HG03060 (cell line): ENCODE data around the gene DNPH1.

Experiments used
- ATAC-seq: cut with Tn5 transposase; IDR thresholded peaks from one replicate; pipeline ENCODE4 v1.9.1; 2021; ENCODE audit warnings: low read depth, moderate number of reproducible peaks; ENCODE audit not compliant: unreplicated experiment

DNPH1 gene, protein sequence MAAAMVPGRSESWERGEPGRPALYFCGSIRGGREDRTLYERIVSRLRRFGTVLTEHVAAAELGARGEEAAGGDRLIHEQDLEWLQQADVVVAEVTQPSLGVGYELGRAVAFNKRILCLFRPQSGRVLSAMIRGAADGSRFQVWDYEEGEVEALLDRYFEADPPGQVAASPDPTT

DNA sequence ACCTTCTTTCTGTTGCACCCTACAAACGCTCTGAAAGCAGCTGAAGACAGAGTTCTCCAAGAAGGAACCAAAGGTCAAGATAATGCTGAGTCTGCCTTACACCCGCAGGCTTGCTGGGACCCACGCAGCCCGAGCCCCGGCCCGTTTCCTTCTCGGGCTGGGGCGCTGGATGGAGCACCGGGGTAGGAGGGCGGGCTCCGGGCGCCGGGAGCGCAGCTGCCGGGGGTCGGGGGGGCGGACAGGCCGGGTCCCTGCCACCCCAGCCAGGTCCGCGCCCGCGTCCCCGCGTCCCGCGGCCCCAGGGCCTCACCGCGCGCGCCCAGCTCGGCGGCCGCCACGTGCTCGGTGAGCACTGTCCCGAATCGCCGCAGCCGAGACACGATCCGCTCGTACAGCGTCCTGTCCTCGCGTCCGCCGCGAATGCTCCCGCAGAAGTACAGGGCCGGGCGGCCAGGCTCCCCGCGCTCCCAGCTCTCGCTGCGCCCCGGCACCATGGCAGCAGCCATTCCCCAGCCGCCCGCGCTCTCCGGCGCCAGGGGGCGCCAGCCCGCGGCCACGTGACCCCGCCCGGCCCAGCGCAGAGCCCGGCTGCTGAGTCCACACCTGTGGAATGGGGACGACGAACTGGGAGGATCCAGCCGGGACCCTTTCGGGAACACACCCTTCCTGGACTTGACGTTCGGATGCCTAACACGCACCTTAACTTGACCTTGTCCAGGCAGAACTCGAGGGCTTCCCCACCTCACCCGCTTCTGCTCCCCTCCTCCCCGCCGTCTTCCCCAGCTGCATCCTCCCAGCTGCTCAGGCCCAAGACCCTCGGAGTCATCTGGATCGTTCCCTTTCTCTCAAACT is at the start of gene DNPH1:
DNPH1 (minus strand) TSS at position 531 of the 852 bp plus-strand sequence; CDS start at position 506, 25 bp downstream.
- ATAC-seq: peak; percentile 37

GRCh38 chr6:43278524-43279078 is 49.3 kb upstream of the DNPH1 start:
- ATAC-seq: no peak

- ATAC-seq: no peak
Observed at GRCh38 chr6:43277643-43278523, 48.6 kb upstream of the DNPH1 start.

GRCh38 chr6:43277306-43277642 is 48.0 kb upstream of the DNPH1 start:
- ATAC-seq: no peak

GRCh38 chr6:43276577-43277305 is 47.5 kb upstream of the DNPH1 start:
- no peak for ATAC-seq

- no peak for ATAC-seq
Observed at GRCh38 chr6:43275801-43276576, 46.7 kb upstream of the DNPH1 start.

GRCh38 chr6:43274916-43275597 is 45.8 kb upstream of the DNPH1 start:
- no peak for ATAC-seq

DNA sequence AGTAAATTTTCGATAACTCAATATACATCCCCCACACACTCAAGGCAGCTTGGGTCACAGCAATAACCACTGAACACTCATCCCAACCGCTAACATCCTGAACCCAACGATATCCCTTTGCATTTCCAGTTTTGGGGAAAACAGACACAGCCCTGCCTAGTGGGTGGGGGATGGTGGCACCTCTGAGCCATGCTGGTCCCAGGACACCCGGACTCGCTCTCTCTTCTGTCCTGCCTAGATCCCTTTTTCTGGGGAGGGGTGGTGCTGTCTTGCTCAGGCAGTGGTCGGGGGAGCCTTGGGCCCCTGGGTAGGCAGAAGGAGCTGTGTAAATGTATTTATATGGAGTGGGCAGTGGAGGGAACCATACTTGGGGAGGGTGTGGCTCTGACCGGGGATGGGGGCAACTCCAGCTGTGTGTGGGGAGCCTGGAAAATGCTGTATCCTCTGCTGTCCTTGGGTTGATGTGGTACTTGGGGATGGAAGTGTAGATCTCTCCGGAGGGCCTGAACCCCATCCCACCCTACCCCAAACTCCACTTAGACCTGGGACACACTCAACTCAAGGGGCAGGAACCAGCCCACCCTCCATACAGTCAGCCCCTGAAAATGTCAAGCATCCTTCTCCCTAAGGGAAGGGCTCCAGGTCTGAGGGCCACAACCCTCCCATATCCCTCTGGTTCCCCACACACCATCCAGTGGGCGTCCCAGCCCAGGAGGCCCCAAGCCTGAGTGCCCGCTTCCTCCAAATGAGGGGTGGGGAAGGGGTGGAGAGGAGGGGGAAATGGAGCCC is 45.0 kb upstream of the DNPH1 start:
- ATAC-seq: no peak

GRCh38 chr6:43273707-43274106 is 44.4 kb upstream of the DNPH1 start:
- ATAC-seq: no peak

DNA sequence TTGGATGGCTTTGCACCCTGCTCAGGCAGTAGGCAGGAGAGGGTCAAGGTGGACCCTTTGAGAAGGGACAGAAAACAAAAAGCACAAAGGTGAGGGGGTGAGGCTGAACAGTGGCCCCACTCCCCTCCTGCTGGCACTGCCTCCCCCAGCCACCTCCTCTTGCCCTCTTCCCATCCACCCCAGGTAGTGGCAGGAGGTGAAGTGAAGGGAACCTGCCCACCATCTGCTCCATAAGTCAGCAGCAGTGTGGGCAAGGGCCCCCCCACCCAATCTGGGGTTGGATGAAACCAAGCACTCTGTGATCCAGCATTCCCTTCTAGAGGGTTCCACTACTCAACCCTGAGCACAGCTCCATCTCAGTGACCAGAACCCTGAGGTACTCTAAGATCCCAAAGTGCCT is 42.7 kb upstream of the DNPH1 start:
- ATAC-seq: no peak

DNA sequence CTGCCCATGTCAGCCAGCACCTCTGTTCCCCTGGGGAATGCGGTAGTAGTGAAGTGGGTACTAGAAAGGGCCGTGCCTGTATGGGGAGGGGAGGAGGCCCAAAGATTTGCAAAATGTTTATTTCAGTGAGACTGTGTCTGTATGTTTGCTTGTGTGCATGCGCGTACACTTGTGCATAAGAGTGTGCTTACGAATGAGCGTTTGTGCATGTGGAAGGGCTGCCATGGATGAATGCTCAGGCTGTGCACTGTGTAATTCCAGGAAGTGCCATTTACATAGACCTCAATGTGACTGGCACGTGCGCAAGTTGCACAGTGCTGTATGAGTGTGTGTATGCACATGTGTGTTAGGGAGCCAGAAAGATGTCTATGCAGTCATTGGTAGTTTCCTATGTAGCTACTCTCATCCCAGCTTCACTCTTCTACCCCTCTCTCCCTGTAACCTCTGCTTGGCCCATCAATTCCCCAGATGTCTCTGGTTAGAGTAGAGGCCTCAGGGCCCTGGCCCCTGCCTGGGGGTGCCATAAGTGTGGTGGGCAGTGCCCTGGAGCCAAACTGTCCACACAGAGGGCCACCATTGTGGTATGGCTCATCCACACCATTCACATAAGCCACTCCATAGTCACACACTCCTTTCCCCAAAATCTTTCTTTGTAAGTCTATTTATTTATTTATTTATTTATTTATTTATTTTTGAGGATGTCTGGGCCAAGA is 42.0 kb upstream of the DNPH1 start:
- ATAC-seq: no peak

DNA sequence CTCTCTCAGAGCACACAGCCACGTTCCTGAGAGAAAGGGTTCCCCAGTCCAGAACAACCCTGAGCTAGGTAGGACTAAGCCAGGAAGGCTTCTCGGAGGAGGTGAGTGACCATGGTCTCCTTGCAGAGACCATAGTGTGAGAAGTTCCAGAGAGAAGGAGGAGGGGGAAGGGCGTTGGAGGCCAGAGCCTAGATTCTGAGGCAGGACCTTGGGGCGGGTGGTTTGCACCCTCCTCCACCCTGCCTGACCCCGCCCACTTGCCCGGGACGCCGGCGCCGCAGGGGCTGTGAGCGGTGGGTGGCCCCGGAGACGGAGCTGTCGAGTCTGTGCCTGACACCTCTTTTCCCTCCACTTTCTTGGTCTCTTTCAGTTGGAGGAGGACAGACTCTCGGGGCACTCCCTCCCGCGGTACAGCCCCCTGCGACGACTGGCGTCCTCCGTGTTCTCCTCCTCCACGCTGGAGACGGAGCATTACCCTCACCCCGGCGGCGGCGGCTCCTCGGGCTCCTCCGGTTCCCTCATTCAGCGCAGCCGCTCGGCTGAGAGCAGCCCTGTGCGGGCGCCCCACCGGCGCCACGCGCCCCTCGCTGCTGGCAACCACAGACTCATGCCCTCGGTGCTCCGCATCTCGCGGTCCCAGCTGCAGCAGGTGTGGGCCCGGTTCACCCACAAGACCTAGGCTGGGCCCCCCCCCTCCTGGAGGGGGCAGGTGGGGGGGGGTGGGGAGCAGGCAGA is 40.2 kb upstream of the DNPH1 start:
- ATAC-seq: no peak

- ATAC-seq: no peak
Observed at GRCh38 chr6:43268782-43269272, 39.5 kb upstream of the DNPH1 start.

DNA sequence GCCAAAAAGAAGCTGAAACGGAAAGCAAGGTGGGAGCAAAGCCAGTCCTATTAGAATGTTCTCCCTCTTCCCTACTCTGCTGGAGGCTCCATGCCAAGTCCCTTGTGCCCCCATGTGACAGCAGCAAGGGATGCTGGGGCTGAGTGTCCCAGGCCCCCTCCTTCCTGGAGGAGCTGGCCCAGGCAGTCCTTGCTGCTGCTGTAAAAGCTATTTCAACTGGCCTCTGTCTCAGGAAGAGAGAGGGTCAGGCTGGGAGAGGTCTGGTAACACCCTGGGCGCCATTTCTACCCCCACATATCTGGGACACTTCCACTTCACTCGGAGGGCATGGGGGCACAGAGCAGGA is 39.0 kb upstream of the DNPH1 start:
- ATAC-seq: no peak

DNA sequence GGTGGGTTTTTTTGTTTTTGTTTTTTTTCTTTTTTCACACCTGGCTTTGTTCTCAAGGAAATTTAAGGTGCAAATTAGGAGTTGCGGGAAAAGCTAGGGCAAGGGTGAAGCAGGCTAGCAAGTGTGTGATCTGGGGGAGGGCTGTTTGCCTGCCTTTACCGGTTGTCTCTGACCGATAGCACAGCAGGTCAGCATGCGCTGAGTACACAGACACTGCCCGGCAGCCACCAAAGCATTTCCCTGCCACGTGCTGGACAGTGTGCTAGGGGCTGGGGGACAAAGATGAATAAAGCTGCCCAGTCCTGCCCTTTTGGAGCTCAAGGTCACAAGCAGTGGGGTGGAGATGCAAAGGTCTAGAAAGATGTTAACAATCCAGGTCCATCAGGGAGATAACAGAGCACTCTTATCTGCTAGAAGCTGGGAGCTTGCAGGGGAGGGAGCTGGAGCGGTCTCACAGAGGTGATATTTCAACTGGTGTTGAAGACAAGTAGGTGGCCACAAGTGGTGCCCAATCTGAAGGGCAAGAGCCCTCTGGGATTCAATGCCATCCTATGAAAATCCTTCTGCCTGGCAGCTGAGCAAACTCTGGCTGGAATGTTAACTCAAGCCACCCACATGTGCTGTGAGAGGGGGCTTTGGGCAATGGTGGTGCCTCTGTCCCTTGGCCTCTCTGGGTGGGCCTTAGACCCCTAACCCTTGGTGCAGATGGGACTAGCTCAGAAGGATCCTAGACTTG is 38.5 kb upstream of the DNPH1 start:
- ATAC-seq: no peak

GRCh38 chr6:43265564-43265963 is 36.3 kb upstream of the DNPH1 start:
- no peak for ATAC-seq
